NCI-H2107 (cell line): ENCODE measurements around the gene METRN.

ENCODE experiments used
- DNase-seq: peaks from one replicate; lab custom pipeline; 2025; lab: John Stamatoyannopoulos, UW

The METRN gene

DNA sequence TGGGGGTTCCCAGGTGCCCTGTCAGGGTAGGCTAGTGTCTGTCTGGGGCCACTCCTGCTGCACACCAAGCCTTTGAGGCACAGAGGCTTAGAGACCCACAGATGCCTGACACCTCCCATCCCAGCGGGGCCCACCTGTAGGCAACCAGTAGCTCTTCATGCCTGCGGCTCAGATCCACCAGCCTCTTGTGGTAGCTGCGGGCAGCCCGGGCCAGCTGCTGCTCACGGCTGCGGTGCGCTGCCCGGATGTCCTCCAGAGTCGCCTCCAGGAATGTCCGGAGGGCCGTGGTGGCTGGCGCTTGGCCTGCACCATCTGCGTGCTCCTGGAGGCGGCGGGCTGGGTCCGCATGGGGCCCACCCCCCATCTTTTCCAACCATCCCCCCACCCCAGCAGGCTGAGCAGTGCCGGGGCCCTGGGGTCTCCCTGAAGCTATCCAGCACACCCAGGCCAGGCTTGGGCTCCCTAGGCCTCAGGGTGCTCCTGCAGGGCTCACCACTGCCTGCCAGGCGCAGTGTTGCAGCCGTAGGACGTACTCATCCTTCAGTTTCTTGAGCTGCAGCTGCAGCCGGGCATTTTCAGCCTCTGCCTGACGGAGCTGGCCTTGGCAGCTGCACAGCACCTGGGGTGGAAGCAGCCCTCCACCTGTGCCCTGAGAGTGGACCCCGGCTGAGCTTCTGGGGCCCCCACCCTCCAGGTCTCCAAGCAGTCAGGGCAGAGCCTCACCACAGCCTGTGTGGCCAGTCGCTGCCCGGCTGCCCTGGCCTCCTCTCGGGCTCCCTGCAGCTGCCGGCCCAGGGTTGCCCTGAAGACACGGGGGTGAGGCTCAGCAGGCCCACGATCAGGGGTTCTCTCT, 9.5 kb downstream of the METRN start:
- DNase-seq, result no peak

DNA sequence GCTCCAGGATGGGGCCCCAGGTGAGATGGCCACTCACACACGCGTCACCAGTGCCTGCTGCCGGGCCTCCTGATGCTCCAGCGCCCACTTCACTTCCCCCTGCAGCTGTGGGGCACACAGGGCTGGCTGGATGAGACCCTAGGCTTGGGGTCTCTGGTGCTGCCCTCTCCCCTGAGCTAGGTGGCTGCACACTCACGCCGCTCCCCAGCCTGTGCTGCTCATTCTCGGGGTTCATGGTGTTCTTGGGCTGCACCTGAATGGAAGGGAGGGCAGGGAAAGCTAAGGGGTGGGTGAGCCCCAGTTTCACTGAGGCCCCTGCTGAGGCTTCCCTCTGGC, 10.1 kb downstream of the METRN start:
- DNase-seq, result no peak

DNA sequence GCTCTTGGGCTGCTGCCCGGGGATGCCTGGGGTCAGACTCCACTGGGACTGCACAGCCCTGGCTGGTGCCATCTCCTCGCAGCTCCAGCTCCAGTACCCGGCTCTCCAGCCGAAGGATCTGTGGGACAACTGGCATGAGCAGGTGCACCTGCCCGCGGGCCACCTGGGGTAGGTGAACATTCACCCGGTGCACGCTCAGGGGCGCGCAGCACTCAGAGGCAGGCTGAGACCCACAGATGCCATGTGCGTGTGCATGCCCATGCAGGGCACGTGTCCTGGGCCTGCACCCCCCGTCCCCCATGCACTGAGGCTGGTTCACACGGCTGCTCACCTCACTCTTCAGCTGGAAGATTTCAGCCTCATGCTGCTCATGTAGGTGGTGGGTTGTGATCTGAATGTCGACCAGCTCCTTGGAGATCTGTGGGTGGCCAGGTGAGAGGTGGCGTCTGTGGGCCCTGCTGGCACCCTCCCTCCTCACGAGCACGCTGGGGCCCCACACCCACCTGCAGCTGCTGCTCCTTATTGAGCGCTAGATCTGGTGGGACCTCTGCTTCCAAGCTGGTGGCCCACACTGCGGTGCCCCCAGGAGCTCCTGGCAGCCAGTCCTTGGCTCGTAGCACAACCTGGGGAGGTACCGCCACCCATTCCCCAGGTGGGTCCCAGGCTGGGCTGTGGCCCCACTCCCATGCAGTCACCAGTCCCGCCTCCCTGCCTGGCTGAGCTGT, 10.7 kb downstream of the METRN start:
- DNase-seq, result no peak

DNA sequence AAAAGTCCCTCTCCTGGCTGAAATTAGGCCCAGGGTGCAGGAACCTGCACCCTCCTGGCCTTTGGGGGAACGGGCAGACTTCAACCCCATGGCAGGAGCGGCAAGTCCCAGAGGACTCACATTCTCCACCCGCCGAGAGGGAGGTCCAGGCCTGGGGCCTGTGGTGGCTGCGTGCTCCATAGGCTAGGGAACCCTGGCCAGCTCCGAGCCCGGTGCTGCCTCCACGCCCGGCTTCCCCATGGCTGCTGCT, 11.2 kb downstream of the METRN start:
- DNase-seq, result no peak

DNA sequence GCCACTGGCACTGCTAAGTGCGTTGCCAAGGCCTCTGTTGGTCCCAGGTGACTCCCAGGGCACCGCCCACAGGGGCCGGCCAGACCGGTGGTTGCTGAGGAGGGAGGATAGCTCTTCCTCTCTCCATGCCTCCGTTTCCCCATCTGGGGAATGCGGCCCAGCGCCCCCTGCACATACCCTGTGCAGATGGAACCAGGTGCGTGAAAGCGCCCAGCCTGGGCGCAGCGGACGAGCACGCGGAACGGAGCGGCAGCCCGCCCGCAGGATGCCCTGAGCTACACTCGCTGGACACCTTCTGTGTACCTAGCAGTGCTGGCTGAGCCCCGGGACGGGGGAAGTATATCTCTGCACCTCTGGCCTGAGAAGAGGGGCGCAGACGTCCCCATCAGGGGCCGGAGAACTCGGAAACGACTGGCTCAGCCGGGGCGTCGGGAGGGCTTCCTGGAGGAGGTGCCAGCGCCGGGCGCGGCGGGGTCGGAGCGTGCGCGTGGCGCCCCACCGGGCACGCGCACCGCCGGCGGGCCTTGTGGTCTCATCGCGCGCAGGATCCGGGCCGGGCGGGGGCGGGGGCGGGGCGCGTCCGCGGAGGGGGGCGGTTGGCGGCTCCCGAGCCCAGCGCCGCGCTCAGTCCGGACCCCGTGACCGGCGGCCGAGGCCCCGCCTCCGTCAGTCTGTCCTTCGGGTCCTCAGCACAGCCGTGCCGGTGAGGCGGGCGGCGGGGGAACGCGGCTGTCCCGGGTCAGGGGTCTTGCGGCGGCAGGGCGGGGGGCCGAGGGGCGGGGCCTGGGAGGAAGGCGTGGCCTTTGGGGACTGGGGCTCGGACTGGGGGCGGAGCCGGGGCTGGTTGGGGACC, 11.7 kb downstream of the METRN start, which contains the start of the genes CCDC78 and HAGHL:
Gene CCDC78 (minus strand): TSS at position 6 of the 853 bp plus-strand sequence. CDS start 76 bp downstream, outside the sequence.
Gene HAGHL (plus strand): TSS at position 669 of the 853 bp plus-strand sequence. CDS start 404 bp downstream, outside the sequence.
- no peak for DNase-seq

DNA sequence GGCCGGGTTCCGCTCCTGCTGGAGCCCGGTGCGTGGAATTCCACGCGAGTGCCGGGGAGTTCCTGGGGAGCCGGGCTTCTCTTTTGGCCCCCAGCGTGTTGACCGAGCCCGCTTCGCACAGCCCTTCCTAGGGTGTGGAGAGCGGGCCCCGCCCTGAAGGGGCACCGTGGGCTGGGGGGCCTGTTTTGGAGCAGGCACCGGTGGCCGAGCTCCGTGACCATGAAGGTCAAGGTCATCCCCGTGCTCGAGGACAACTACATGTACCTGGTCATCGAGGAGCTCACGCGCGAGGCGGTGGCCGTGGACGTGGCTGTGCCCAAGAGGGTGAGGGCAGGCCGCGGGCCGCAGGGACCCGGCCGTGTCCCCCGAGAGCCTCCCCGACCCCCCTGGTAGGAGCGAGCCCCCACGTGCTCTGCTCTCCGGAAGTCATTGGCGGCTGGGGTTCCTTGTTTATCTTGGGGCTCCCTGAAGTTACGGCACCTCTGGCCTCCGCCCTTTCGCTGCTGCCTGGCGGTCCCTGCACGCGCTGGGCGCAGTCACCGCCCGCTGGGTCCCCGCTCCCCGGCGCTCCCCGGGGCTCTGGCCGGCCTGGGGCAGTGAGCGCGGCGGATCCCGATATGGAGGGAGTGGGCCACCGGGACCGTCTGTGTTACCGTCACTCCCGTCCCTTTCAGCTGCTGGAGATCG, 12.5 kb downstream of the METRN start:
- no peak for DNase-seq

DNA sequence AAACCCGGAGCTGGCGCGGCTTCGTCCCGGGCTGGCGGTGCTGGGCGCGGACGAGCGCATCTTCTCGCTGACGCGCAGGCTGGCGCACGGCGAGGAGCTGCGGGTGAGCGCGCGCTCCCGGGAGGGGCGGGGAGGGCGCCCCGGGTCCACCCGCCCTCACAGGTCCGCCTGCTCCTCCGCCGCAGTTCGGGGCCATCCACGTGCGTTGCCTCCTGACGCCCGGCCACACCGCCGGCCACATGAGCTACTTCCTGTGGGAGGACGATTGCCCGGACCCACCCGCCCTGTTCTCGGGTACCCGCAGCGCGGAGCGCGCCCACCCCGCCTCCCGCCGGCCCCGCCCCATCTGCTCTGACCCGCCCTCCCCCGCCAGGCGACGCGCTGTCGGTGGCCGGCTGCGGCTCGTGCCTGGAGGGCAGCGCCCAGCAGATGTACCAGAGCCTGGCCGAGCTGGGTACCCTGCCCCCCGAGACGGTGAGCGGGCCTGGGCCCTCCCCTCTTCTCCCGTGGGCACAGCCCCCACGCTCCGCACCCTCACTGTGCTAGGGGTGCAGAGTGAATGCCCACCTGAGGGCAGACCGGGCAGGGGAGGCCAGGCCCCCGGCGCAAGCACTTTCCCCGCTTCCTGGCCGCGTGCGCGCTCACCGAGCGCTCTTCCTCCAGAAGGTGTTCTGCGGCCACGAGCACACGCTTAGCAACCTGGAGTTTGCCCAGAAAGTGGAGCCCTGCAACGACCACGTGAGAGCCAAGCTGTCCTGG, 13.4 kb downstream of the METRN start:
- no peak for DNase-seq

DNA sequence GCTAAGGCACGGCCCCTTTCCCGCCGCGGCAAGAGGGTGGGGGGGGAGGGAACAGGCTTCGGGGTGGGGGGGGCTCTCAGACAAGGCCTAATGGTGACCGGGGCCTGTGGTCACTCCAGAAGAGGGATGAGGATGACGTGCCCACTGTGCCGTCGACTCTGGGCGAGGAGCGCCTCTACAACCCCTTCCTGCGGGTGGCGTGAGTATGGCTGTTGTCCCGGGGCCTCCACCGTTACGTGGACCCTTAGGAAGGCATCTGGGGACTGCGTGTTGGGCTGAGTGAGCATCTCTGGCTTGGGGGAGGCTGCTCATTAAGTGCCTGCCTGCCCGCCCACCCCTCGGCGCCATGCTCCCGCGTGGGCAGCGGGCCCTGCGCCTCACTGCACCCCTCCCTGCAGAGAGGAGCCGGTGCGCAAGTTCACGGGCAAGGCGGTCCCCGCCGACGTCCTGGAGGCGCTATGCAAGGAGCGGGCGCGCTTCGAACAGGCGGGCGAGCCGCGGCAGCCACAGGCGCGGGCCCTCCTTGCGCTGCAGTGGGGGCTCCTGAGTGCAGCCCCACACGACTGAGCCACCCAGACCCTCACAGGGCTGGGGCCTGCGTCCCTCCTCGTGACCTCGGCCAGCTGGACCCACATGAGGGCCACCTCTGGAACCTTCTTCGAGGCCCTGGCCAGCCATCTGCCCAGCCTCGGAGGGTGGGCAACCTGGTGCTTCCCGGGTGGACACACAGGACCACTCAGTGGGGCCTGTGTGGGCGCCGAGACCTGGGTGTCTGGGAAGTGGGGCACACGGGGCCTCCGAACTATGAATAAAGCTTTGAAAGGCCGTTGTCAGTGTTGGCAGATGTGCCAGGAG, 14.2 kb downstream of the METRN start:
- DNase-seq, result no peak

DNA sequence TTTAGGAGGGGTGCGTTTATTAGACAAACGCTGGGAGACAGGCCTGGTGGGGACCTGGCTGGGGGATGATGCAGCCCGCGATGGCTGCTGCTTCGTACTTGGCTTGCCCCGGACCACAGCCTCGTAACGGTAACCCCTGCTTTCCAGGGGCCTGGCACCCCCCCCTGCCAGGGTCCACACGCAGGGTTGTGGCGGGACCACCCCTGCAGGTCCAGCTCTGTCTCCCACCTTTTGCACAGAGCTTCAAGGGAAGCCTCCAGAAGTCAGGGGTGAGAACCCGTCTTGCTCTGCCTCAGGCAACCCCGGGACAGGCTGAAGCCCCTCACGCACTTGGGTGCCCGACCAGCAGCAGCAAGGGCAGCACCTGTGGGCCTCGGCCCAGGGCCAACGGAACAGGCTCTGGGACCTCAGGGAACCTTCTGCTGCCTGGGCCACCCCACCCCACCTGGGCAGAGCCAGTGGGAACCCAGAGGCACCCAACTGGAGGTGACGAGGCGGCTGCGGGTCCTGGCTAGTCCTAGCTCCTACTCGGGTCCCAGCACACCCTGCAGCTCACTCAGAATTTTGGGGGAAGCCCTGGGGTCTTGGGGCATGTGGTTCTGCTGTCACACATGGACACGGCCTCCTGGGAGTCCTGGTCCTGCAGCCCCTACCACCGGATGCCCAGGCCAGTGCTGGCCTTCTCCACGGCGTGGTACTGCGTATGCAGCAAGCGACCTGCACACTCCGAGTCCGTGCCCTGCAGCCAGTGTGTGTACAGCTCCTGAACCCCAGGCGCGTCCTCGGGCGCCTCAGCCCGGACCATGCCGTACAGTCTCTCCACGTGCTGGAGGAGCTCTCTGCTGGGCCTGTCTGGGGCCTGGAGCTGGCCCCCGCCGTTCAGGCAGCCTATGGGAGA, 15.1 kb downstream of the METRN start:
- DNase-seq, result no peak

DNA sequence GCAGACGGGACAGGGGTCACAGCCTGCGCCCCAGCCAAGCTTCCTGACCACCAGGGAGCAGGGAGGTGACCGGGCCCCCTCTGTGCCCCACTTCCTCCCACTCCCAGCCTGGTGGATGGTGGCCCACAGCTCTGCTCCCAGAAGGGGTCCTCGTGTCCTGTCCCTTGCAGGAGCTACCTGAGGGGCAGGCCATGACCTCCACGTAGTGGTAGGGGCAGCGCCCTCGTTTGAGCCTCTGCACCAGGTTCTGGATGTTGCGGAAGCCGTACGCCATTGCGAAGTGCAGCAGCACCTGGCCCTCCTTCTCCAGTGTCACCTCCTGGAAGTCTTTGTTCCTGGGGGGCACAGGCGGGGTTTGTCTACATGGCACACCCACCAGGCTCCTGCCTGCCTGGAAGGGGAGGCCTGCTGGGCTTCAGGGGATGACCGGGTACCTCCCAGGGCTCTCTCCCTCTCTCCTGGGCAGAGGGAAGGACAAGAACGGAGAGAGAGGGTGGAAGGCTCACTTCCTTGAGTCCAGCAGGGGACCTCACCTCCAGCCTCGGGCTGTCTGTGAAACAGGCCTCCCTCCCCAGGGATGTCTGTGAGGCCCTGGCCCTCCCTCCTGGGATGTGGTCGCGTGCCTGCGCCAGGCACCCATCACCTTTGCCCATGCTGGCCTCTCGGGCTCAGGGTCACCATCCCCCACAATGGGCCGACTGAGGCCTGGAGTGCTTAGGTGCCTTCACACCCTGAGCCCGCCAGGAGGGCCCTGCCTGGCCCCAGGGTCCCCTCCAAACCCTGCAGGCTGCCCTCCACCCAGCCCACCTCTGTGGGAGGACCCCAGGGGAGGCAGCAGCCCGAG, 16.0 kb downstream of the METRN start:
- no peak for DNase-seq

DNA sequence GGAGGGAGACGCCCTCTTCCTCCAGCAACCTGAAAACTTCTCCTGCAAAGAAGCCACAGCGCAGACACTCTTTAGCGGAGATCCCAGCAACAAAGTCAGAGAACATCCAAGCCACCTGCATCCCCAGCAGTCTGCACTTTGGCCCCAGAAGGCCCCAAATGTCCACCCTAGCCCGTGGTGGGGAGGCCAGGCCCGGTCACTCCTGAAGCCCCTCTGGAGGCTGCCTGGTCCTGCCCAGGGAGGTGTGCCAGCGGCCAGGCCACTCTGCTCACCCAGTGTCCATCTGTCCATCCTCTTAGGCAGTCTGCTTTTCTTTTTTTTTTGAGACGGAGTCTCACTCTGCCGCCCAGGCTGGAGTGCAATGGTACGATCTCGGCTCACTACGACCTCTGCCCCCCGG, 17.4 kb downstream of the METRN start:
- DNase-seq, result no peak

DNA sequence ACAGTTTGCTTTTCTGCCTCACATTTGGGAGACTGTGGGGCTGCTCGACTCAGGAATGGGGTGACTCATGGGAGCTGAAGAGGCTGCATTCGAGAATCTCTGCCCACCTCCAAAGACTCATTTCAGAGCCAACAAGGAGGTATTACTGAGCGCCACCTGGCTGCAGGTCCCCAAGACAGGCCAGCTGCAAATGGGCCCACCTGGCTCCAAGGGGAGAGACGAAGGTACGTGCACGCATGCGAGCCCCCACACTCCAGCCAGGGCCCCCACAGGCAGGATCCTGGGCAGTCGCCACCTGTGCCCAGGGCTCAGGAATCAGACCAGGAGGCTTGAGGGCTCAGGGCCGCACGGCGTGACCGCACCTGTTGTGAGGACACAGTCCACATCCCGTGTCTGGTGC, 18.0 kb downstream of the METRN start:
- no peak for DNase-seq

DNA sequence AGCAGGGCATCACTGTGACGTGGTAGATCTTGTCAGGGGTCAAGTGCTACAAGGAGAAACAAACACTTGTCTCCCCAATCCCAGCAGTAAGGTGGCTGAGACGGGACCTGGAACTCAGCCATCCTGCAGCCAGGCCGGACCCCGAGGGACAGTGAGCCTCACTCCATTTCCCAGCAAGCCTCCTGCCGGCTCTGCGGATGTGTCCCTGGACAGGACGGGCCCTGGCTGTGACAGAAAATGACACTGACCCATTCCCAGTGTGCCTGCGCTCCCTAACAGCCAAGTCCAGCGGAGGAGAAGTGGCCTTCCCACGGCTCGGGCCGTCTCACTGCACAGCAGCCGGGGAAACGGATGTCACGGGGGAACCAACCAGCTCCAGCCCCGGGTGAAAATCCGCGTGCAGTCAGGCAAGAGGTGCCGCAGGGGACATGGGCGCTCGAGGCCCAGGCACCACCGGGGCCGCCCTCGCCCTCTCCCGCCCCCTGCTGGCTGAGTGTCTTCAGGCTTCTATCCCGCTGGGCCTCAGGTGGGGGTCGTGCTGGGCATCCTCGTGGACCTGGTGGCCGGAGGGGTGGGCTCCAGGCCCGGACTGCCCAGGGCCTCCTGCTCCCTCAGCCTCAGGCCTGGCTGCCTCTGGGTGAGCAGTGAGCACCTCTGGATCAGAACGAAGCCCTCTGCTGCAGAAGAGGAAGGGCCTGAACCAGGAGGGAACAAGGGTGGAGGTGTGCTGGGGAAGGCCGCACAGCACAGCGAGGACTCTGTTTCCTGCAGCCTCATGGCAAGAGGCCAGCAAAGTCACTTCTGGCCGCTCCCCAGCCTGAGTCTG, 18.7 kb downstream of the METRN start:
- no peak for DNase-seq

DNA sequence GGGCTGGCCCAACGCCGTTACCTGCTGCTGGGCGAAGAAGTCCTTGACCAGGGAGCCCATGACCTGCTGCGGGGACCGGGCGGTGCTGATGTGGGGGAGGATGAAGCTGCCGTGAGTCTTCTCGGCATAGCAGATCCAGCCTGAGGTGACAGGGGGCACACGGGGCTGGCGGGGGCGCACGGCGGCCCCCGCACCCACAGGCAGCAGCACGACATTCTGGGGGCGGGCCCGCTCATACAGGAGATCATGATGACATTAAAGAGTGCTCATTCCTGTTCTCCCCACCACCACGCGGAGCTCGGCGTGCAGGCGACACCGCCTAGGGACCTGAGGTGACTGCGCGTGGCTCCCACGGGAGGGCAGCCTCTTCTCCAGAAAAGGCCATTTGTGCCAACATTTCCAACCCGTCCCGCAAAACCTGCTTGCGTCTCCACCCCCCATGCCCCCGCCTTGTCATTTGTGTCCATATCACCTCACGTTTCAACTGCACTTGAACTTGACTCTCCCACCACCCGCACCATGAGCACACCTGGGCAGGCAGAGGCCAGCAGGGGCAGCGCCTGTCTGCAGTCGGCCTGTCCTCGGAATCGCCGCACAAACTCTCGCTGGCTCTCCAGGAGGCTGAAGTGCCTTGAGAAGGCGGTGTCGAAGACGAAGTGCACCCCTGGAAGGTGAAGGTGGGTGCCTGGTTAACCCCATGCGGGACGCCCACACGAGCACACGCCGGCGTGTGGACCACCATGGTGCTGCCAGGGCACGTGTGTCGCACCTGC, 19.5 kb downstream of the METRN start:
- DNase-seq, result no peak

DNA sequence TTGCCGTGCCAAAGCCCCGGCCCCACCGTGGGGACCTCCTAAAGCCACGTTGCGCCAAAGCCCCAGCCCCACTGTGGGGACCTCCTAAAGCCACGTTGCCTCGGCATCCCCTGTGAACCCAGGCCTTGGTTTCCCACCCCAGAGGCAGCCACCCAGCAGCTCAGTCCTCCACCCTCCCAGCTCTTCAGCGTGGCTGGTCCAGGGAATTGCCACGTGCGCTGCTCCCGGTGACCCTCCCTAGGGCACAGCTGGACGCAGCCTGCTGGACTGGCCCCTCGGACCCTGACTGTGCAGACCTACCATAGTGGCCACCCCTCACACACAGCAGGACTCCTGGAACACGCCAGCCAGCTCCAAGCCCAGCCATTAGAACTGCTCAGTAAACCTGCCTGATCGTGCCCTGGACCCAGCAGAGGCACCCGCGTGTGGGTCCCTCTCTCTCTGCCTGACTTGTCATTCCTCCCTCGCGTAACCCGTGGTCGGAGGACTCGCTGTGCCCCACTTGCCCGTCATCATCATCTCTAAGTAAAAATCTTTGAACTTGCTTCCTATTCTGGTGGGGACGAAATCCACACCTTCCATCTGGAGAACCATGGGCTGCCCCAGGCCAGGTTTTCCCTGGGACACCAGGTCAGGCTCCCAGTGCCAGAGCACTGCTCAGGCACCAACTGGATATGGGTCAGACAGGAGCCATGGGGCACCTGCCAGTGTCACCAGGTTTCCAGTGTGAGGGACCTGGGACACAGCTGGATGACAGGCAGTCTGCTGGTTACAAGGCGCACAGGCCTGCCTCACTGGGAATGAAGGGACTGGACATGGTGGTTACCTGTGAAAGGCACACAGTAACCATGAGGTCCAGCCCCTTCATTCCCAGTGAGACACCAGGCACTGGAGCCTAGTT, 20.3 kb downstream of the METRN start:
- no peak for DNase-seq

DNA sequence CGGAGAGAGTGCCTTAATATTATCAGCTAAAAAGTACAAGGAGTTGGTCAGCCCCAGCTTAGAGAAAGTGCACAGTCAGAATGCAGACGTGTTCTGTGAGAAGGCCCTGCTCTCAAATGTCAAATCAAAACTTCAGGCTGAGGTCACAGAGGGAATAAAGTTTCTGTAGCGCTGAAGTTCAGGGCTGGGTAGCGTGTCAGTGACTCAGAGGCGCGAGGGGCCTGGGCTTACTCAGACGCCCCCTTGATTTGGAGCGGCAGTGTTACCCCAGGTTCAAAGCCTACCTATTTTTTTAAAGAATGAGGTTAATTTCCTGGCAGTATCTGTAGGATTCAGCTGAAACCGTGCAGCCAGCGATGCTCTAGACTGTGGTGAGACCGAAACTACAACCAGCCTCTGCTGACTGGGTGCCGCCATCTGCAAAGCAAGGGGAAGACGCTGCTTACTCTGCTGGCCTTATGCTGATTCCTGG, 21.1 kb downstream of the METRN start:
- no peak for DNase-seq
